Liver (tissue), 9 donors: ENCODE data around the gene GRAMD4. TPM values are rescaled to one million over a fixed set of nuclear protein-coding genes. Genes with fewer than 3 reads are reported as not detected.

Source experiments
- DNase-seq: peaks from one replicate; pipeline ENCODE4 v3.0.0-alpha.2; 2017; ENCODE audit warnings: low spot score
- H3K27ac ChIP-seq, 2 donors: one replicate each; pipeline ENCODE4 v1.7.0; 2013; ENCODE audit warnings: inconsistent platforms in 2 of 2, low read length in 2 of 2, control low read depth in 1 of 2, low read depth in 1 of 2, mild to moderate bottlenecking in 1 of 2
- H3K27me3 ChIP-seq, 4 donors: one replicate each; pipeline versions ENCODE4 v1.6.1 to v1.7.0; 2013; ENCODE audit warnings: low read length in 3 of 4, inconsistent platforms in 1 of 4, mild to moderate bottlenecking in 1 of 4, moderate library complexity in 1 of 4; ENCODE audit not compliant: control insufficient read depth in 4 of 4, insufficient read depth in 4 of 4
- H3K36me3 ChIP-seq, 4 donors: one replicate each; pipeline versions ENCODE4 v1.6.1 to v1.7.0; 2013; ENCODE audit warnings: low read length in 3 of 4, mild to moderate bottlenecking in 3 of 4, low read depth in 1 of 4, moderate library complexity in 1 of 4; ENCODE audit not compliant: control insufficient read depth in 4 of 4, insufficient read depth in 3 of 4
- H3K4me1 ChIP-seq, 4 donors: one replicate each; pipeline versions ENCODE4 v1.6.1 to v1.7.0; 2013; ENCODE audit warnings: low read length in 3 of 4, mild to moderate bottlenecking in 3 of 4, moderate library complexity in 1 of 4; ENCODE audit not compliant: control insufficient read depth in 4 of 4, insufficient read depth in 4 of 4
- H3K4me3 ChIP-seq, 3 donors: one replicate each; pipeline versions ENCODE4 v1.6.1 to v1.7.0; 2013; ENCODE audit warnings: low read length in 3 of 3, control low read depth in 1 of 3, low read depth in 1 of 3, mild to moderate bottlenecking in 1 of 3
- H3K9ac ChIP-seq, 2 donors: one replicate each; pipeline ENCODE4 v1.7.0; 2013; ENCODE audit warnings: low read length in 2 of 2, mild to moderate bottlenecking in 2 of 2, moderate library complexity in 2 of 2, control low read depth in 1 of 2, low read depth in 1 of 2
- H3K9me3 ChIP-seq, 4 donors: one replicate each; pipeline versions ENCODE4 v1.6.1 to v1.7.0; 2013; ENCODE audit warnings: low read length in 3 of 4; ENCODE audit not compliant: control insufficient read depth in 4 of 4
- ATF3 ChIP-seq: IDR thresholded peaks from 2 replicates; pipeline ENCODE4 v1.6.1; 2016; ENCODE audit warnings: antibody characterized with exemption
- CTCF ChIP-seq: fragments of 150-350 bp; IDR thresholded peaks from 2 replicates; pipeline ENCODE4 v1.5.1; 2017; ENCODE audit warnings: improper control_type of control experiment, low read depth, low read length; ENCODE audit not compliant: missing input control
- EGR1 ChIP-seq, 2 donors: IDR thresholded peaks; 2 replicates each; pipeline ENCODE4 v1.6.1; 2016 to 2018; ENCODE audit warnings: antibody characterized with exemption in 2 of 2, low read depth in 2 of 2
- FOXA1 ChIP-seq: IDR thresholded peaks from 2 replicates; pipeline ENCODE4 v1.6.1; 2016; ENCODE audit warnings: antibody characterized with exemption
- FOXA2 ChIP-seq: IDR thresholded peaks from 2 replicates; pipeline ENCODE4 v1.6.1; 2016; ENCODE audit warnings: antibody characterized with exemption
- GABPA ChIP-seq, 2 donors: IDR thresholded peaks in 1 of 2; conservative IDR thresholded peaks in 1 of 2; 2 replicates each; pipeline ENCODE4 v1.6.1; 2016; ENCODE audit warnings: antibody characterized with exemption in 2 of 2, mild to moderate bottlenecking in 1 of 2, moderate library complexity in 1 of 2
- HNF4A ChIP-seq, 2 donors: conservative IDR thresholded peaks; 2 replicates each; pipeline ENCODE4 v1.6.1; 2016; ENCODE audit warnings: antibody characterized with exemption in 2 of 2, mild to moderate bottlenecking in 2 of 2
- HNF4G ChIP-seq: IDR thresholded peaks from 2 replicates; pipeline ENCODE4 v1.6.1; 2016; ENCODE audit warnings: antibody characterized with exemption
- JUND ChIP-seq, 2 donors: IDR thresholded peaks; 2 replicates each; pipeline ENCODE4 v1.6.1; 2016; ENCODE audit warnings: antibody characterized with exemption in 2 of 2
- MAX ChIP-seq: IDR thresholded peaks from 2 replicates; pipeline ENCODE4 v1.6.1; 2016; ENCODE audit warnings: antibody characterized with exemption
- NR2F2 ChIP-seq: IDR thresholded peaks from 2 replicates; pipeline ENCODE4 v1.6.1; 2016; ENCODE audit warnings: antibody characterized with exemption
- RAD21 ChIP-seq, 2 donors: IDR thresholded peaks; 2 replicates each; pipeline ENCODE4 v1.6.1; 2016; ENCODE audit warnings: antibody characterized with exemption in 2 of 2, mild to moderate bottlenecking in 2 of 2
- REST ChIP-seq: IDR thresholded peaks from 2 replicates; pipeline ENCODE4 v1.6.1; 2016; ENCODE audit warnings: antibody characterized with exemption, mild to moderate bottlenecking
- RXRA ChIP-seq, 2 donors: IDR thresholded peaks; 2 replicates each; pipeline ENCODE4 v1.6.1; 2017 to 2018; ENCODE audit warnings: antibody characterized with exemption in 2 of 2, mild to moderate bottlenecking in 1 of 2
- SP1 ChIP-seq: IDR thresholded peaks from 2 replicates; pipeline ENCODE4 v1.6.1; 2018; ENCODE audit warnings: antibody characterized with exemption, mild to moderate bottlenecking
- TAF1 ChIP-seq: conservative IDR thresholded peaks from 2 replicates; pipeline ENCODE4 v1.6.1; 2016; ENCODE audit warnings: antibody characterized with exemption, mild to moderate bottlenecking
- YY1 ChIP-seq: IDR thresholded peaks from 2 replicates; pipeline ENCODE4 v1.6.1; 2016; ENCODE audit warnings: antibody characterized with exemption, mild to moderate bottlenecking
- ZBTB33 ChIP-seq: IDR thresholded peaks from 2 replicates; pipeline ENCODE4 v1.6.1; 2016; ENCODE audit warnings: antibody characterized with exemption
- WGBS: extraction: QIAGEN DNeasy Blood & Tissue Kit; methylation state at CpG from one replicate; pipeline ENCODE4 v1.1.7; 2013; 5-methylcytosine and 5-hydroxymethylcytosine counted together
- polyA plus RNA-seq, 2 donors: library from polyadenylated mRNA; stranded (reverse) in 1 of 2; unstranded in 1 of 2; fragments of 200-250 nt in 1 of 2; fragments of >200 nt in 1 of 2; fragmentation: Nextera tagmentation in 1 of 2; extraction: Ambion mirVana in 1 of 2; gene quantifications; one replicate each; pipeline versions ENCODE4 v1.2.1 to v1.2.3, GENCODE V29; 2013 to 2015
- total RNA-seq, 2 donors: library from RNA; depleted of rRNA; stranded (reverse); fragments of >200 nt; gene quantifications; one replicate each; pipeline ENCODE4 v1.2.3, GENCODE V29; 2014
- donor health status: healthy.
- donor health status: healthy.
- donor health status: healthy.
- donor health status: healthy.
- donor health status: healthy.

Gene GRAMD4
- total and polyA plus RNA-seq, 4 donors = 2.7 to 53.5 (median 21.6) TPM

GRCh38 chr22:46656856-46657654, 36.9 kb downstream of the GRAMD4 start:
- Histone ChIP-seq H3K4me3 (no peak overlapping the region), H3K9me3 (no peaks in the 10 kb centered on the region), H3K4me1 (peaks cover 20 to 68% (median 39%) of the 10 kb centered on the region in 4 donors), H3K9ac (no peak overlapping the region), H3K27ac (peak overlapping the region in 1 of 2 donors; percentile 52), H3K36me3 (no peaks in the 10 kb centered on the region), H3K27me3 (no peaks in the 10 kb centered on the region)
- TF ChIP-seq CTCF (no peak), RAD21 (IDR thresholded peaks at IDR 0.05) (no peak), FOXA2 (no peak), REST (no peak), YY1 (no peak), TAF1 (no peak), EGR1 (IDR thresholded peaks at IDR 0.05; ENCODE audit: low read depth in 2 of 2) (no peak), JUND (IDR thresholded peaks at IDR 0.05) (no peak)
- WGBS = 91% methylated on average over 15 of the region's 15 CpGs
- DNase-seq = no peak

GRCh38 chr22:46657655-46657953, 37.4 kb downstream of the GRAMD4 start:
- no peaks in the 10 kb centered on the region for H3K9me3 ChIP-seq
- H3K27ac ChIP-seq = no peak overlapping the region
- 93% methylated on average over 10 of the region's 10 CpGs for WGBS
- H3K4me1 ChIP-seq = peaks cover 18 to 63% (median 36%) of the 10 kb centered on the region in 4 donors
- no peak overlapping the region for H3K9ac ChIP-seq
- peaks cover 0 to 4% (median 1%) of the 10 kb centered on the region in 4 donors for H3K36me3 ChIP-seq
- no peak overlapping the region for H3K4me3 ChIP-seq
- no peaks in the 10 kb centered on the region for H3K27me3 ChIP-seq
- DNase-seq = no peak
- TF ChIP-seq FOXA1 (no peak), NR2F2 (no peak), SP1 (no peak), RXRA (IDR thresholded peaks at IDR 0.05) (no peak), FOXA2 (no peak), ZBTB33 (no peak), EGR1 (IDR thresholded peaks at IDR 0.05; ENCODE audit: low read depth in 2 of 2) (no peak), GABPA (IDR thresholded peaks at IDR 0.05 in 1 of 2, conservative IDR thresholded peaks at IDR 0.05 in 1 of 2) (no peak), REST (no peak), ATF3 (no peak), TAF1 (no peak), HNF4G (no peak), RAD21 (IDR thresholded peaks at IDR 0.05) (no peak), YY1 (no peak), MAX (no peak), HNF4A (conservative IDR thresholded peaks at IDR 0.05) (no peak)
